ENCODE results near the gene CCR4.
A peak's percentile ranks its signal among the peaks of the same experiment; 100 is the strongest.
"Not testable (repeated sequence)": the region's sequence is repeated elsewhere in the genome, so short reads cannot be mapped to it uniquely, and the experiment has no call there.

Gene CCR4

DNA sequence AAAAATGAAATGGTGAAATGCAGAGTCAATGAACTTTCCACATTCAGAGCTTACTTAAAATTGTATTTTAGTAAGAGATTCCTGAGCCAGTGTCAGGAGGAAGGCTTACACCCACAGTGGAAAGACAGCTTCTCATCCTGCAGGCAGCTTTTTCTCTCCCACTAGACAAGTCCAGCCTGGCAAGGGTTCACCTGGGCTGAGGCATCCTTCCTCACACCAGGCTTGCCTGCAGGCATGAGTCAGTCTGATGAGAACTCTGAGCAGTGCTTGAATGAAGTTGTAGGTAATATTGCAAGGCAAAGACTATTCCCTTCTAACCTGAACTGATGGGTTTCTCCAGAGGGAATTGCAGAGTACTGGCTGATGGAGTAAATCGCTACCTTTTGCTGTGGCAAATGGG, 3.1 kb downstream of the CCR4 start:
- DNase-seq = no peak

DNA sequence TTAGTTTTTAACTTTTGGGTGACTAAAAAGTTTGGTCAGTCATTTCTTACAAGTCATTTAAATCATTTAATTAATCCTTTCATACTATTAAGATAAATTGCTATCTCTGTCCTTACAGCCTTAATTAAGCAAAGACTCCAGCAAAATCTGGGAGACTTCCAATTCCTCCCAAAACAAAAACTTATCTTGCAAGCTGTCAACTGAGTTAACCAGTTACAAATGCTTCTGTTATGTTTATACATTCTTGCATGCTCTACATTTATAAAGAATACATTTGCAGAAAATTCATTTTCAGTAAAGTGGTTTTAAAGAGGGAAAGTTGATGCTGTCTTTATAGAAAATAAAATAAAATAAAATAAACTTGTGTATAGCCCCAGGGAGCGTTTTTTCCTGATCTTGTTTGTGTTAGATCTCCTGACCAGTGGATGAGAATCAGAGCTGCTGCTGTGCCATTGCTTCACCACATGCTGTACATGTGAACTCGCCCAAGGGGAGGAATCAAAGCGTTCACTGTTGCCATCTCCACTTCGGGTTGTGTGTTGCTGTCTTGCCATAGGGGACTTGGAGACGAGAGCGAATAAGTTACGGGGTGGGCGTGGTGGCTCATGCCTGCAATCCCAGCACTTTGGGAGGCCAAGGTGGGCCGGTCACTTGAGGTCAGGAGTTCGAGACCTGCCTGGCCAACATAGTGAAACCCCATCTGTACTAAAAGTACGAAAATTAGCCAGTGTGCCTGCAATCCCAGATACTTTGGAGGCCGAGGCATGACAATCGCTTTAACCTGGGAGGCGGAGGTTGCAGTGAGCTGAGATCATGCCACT, 5.5 kb downstream of the CCR4 start:
- DNase-seq = no peak

DNA sequence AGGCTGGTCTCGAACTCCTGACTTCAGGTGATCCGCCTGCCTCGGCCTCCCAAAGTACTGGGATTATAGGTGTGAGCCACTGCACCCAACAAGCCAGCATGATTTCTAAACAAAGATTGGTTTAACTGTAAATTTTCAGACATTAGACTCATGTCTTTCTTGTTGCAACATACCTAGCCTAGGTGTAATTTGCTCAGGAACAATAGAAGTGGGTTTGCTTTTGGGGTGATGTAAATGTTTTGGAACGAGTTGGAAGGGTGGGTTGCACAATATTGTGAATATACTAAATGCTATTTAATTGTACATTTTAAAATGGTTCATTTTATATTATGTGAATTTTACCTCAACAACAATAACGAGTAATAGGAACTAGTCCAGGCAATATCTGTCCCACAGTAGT, 7.1 kb downstream of the CCR4 start:
- no peak for DNase-seq

DNA sequence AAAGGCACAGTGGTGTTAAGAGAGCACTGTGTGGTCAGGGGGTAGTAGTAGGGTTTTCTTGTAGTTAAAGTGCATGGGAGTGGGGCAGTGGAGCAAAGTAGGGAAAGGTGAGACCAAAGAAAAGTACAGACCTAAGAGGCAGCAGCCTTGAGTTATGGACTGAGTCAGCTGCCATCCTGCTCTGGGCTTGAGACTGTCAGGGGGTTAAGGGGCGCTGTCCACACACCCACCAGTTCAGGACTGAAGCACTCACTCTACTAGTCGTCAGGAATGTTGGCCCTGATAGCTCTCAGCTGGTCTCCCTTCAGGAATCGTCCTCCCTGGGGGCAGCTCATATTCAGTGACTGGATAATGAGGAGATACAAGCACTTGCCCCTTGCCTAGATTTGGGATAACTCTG, 7.9 kb downstream of the CCR4 start:
- no peak for DNase-seq

DNA sequence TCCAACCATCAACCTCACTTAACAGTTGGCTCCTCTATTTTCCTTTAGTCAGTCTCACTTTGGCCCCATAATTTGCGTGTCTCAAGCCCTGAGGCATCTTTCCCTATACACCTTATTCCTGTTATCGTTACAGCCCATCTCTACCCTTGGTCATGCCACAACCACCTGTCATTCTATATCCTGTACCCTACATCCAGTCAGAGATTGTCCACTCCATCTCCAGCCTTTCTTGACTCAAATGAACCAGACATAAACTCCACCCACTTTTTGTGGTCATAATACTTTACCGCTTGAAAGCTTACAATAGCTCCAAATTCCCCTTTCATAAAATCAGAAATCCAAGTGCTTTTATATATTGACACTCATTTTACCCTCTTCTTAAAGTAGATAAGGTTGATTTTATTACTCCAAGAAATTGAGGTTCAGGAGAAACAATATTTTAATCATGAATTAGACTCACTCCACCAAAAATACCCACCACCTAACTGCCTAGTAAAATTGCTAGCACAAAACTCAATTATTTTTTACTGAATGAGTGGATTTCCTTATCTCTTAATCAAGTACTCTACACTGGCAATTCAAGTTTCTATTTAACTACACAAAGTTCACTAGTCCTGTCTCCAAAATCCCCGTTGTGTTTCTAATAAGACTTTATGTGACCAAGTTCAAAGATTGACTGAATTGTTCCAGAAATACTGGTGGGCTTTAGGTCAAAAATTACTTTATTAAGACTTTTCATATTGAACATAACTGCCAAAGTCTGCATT, 9.1 kb downstream of the CCR4 start:
- peak in 1 of 2 donors; percentile 45 for DNase-seq

DNA sequence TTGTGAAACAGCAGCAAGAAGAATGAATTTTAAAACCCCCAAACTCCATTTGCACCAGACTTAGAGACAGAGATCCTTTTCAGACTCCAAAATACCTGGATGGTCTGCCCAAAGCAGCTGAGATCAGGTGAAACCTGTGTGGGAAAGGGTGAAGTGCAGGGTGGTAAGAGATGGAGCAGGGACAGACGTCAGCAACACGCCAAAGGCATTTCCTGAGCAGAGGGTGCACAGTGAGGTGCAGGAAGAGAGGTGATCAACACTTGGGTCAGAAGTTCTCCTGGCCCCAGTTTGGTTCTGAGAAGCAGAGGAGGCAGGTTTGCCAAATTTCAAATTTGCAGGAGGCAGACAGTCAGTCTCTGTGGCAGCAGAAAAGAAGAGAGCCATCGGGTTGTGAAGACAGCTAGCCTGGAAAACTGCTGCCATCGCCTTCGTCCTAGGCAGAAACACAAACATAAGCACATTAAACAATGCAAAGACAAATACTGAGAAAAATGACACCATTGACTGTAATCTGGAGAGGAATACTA, 9.8 kb downstream of the CCR4 start:
- peak; percentile 35 to 45 for DNase-seq

DNA sequence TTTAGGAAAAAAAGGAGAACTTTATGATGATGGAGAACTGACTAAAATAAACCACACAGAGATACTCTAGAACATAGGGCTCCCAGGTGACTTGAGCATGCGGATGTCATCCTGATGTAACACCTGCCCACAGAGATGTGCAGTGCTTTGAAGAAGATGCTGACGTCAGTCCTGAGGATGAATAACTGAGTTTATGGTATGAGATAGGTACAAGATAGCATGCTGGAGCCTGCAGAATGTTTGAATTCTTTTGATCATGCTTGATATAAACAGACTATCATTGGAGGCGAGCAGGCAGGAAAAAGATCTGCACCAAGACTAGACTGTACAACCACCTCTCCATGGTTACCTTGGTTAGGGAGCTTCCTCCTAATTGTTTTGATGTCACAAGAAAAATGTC, 12.4 kb downstream of the CCR4 start:
- DNase-seq = peak; percentile 46 to 56

DNA sequence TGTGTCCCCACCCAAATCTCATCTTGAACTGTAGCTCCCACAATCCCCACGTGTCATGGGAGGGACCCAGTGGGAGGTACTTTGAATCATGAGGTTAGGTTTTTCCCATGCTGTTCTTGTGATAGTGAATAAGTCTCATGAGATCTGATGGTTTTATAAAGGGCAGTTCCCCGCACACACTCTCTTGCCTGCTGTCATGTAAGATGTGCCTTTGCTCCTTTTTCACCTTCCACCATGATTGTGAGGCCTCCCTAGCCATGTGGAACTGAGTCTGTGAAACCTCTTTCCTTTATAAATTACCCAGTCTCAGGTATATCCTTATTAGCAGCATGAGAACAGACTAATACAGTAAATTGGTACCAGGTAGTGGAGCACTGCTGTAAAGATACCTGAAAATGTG, 13.3 kb downstream of the CCR4 start:
- not testable (repeated sequence) for DNase-seq

DNA sequence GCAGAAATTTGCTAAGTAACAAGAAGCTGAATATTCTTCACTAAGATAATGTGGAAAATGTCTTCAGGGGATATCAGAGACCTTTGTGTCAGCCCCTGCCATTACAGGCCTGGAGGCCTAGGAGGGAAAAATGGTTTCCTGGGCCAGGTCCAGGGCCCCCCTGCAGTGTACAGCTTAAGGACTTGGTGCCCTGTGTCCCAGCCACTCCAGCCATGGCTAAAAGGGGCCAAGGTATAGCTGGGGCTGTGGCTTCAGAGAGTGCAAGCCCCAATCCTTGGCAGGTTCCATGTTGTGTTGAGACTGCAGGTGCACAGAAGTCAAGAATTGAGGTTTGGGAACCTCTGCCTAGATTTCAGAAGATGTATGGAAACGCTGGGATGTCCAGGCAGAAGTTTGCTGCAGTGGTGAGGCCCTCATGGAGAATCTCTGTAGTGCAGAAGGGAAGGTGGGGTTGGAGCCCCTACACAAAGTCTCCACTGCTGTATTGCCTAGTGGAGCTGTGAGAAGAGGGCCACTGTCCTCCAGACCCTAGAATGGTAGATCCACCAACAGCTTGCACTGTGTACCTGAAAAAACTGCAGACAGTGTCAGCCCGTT, 14.3 kb downstream of the CCR4 start:
- not testable (repeated sequence) for DNase-seq

DNA sequence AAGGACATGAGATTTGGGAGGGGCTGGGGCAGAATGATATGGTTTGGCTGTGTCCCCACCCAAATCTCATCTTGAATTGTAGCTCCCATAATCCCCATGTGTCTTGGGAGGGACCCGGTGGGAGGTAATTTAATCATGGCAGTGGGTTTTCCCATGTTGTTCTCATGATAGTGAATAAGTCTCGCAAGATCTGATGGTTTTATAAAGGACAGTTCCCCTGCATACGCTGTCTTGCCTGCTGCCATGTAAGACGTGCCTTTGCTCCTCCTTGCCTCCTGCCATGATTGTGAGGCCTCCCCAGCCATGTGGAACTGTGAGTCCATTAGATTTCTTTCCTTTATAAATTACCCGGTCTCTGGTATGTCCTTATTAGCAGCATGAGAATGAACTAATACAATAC, 15.2 kb downstream of the CCR4 start:
- DNase-seq = not testable (repeated sequence)

DNA sequence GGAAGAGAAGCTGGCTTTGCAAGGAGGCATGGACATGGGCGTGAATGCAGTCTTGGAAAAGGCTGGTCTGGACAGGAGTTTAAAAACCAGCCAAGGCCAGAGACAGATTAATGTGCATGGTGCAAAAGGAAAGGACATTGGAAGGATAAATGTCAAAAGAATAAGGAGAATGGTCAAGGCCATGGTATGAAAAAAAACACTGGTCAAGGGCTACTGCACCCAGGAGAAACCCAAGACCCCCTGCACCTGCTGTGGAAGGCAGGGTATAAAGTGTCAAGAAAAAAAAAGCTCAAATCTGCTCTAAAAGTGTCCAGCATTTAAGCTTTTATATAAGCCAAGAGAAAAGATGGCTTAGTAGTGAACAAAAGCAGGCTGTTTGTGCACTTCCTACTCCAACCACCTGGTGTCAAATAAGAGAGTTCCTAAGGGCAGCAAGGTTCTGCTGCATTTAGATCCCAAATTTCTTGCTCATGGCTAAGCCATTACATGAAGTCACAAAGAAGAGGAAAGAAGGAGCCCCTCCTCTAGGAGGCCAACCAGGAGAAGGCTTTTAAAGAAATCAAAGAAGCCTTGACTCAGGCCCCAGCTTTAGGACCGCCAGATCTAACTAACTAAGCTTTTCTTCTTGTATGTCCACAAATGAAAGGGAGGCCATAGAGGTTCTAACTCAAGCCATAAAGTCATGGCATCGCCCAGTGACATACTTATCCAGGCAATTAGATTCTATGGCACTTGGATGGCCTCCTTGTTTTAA, 16.9 kb downstream of the CCR4 start:
- DNase-seq = no peak

DNA sequence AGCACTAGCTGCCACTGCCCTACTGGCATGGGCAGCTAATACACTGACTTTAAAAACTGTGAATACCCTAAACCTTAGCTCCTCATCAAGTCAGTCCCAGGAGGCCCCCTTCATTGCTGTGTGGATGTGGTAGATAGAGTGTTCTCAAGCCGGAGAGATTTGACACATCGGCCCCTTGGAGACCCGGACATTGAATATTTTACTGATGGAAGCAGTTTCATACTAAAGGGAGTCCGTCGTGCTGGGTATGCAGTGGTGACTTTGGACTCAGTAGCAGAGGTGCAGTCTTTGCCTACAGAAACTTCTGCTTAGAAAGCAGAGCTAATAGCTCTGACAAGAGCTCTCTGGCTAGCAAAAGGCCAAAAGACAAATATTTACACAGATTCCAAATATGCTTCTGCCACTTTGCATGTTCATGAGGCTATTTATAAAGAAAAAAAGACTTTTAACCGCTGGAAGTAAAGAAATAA, 17.5 kb downstream of the CCR4 start:
- no peak for DNase-seq

DNA sequence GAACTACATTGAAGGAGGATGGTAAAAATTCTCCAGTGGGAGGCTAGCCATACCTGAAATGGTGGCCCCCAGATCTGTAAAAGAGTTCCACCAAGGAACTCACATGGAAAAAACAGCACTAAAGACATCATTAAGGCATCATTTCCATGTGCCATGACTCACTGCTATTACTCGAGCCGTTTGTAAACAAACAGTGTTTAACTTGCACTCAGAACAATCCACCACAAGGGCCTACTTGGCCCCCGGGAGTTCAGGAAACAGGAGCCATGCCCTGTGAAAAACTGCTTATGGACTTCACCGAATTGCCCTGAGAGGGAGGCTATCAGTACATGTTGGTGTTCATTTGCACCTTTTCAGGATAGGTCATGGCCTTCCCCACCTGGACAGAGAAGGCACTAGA, 18.2 kb downstream of the CCR4 start:
- DNase-seq = no peak

DNA sequence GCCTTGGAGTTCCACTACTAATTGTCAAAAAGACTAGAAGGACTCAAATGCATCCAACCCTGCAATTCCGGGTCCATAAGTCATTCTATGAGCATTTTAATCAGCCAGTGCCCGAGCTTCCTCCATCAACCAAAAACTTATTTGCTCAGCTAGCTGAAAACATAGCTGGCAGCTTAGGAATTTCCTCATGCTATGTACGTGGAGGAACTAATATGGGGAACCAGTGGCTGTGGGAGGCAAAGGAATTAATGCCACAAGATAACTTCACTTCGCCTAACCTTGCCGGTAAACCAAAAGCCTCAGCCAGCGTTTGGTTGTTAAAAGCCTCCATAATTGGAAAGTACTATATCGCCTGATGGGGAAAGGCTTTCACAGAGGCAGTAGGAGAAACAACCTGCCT, 19.8 kb downstream of the CCR4 start:
- DNase-seq = not testable (repeated sequence)

DNA sequence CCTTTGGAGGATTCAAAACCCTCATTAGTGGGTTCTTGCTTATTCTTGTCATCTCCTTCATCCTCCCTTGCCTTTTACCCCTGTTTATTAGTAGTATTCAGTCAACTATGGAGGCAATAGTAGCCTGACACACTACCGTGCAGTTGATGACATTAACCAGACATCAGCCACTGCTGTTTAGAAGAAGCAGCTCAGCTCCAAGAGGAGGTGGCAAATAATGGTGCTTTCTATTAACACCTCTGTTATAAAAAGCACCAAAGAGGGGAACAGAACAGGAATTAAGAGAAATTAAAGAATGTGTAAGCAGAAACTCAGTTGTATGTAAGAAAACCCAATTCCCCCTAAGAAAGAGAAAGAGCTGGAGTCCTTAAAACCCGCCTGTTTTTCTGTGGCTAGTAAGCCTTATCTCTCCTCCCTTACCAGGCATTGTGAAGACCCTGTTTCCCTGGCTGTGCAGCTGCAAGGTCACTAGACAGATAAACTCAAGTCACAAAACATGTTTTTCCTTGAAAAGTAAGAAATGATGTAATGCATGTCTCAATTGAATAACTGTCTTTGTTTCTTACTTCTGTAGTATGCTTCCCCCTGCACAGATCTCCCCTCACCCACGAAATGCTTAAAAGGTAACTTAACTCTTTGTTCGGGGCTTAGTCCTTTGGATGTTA, 21.2 kb downstream of the CCR4 start:
- DNase-seq = no peak

DNA sequence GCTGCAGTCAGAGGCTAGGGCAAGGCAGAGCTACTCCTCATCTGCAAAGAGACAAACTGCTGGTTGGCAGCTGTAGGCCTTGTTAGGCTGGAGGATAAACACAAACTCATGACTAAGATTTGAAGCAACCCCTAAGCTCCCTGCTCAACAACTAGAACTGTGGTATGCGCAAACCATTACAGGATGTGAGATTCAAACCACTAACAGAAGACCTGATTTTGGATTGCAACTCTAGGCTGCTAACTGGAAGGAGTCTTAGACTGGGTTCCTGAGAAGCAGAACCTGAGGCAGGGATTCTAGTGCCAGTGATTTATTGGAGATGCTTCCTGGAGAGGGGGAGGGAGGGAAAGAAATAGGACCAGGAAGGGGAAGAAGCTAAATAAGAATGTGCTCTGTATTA, 22.5 kb downstream of the CCR4 start:
- DNase-seq = peak in 1 of 2 donors; percentile 46

DNA sequence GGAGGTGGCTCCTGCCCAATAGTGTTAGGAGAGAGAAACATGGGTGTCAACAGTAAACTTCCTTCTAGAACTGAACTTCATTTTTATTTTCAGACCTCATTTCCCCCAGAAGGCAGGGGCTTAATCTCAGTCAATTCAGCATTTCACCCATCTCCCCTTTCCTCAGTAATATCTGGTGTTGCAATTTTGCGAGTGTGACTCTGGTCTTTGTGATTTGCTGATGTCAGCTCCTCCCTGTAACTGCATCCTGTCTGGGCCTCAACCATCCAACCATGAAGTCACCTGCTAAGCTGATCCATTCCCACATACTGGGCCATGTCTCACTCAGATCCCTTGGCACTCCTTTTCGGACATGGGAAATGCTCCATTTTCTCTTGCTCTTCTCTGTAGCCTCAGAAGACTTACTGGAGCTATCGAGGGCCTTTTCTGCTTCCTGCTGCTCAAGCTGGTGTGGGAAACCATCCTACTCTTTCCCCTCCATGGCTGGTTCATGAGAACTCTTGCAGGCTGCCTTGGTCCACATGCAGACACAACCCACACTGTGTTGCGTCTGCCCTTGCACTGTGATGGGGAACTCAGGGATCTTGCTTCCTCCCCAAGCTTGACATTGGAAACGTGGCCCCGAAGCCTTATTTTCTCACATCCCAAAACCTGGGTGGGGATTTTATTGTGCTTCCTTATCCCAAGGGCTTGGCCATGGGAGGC, 24.6 kb downstream of the CCR4 start:
- no peak for DNase-seq

DNA sequence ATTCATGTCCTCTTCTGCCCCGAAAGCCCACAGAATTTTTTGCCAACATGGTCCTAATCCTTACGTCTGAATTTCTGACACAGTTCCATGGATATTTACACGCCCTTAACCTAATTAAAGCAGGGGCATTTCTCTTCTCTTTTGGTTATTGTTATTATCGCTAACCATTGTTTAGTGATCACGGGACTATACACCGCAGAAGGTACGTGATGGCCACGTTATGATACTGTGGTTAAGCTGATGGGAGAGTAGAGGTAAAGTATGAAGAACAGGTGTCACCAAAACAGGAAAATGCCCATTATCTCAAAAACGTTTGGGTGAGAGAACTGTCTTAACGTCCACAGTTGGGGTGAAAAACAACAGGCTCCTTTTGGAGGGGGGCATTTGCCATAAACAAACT, 26.4 kb downstream of the CCR4 start:
- DNase-seq = no peak

DNA sequence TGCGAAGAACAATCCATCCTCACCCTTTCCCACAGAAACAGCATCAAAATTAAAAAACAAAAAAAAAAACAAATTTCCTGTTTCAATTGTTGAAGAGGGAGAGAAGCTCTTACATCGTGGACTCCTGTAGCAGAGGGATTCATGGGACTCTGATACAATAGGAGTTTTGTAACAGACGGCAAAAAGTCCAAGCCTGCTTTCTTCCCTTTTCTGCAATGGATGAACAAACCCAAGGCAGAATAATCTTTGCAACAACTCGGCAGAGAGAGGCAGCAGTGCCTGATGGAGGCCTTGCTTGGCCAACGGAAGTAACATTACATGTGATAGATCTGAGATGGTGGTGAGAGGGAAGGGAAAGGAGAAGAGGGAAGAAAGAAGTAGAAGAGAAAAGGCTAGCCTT, 26.9 kb downstream of the CCR4 start:
- DNase-seq = no peak

DNA sequence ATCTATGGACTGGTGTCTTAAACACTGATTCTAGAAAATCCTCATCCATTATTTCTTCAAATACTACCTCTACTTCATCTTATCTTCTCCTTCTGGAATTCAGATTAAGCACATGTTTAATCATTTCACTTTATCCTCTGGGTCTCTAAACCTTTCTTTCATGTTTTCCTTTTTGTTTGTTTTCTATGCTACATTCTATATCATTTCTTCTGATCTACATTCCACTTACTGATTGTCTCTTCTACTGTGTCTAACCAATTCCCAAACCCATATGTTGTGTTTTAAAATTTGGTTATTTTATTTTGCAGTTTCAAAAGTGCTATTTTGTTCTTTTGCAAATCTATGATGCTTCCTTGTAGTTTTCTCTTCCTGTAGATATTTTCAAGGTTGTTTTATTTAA, 31.7 kb downstream of the CCR4 start:
- no peak for DNase-seq

DNA sequence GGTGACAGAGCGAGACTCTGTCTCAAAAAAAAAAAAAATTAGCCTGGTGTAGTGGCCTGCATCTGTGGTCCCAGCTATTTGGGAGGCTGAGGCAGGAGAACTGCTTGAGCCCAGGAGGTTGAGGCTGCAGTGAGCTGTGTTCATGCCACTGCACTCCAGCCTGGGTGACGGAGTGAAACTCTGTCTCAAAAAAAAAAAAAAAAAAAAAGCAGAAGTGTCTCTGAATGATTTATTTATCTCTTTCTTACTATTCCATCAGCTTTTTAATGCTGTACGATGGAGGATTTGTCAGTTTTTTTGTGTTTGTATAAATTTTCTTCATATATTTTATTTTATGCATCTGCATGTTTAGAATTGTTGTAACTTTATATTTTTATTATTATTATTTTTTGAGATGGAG, 33.5 kb downstream of the CCR4 start:
- not testable (repeated sequence) for DNase-seq

DNA sequence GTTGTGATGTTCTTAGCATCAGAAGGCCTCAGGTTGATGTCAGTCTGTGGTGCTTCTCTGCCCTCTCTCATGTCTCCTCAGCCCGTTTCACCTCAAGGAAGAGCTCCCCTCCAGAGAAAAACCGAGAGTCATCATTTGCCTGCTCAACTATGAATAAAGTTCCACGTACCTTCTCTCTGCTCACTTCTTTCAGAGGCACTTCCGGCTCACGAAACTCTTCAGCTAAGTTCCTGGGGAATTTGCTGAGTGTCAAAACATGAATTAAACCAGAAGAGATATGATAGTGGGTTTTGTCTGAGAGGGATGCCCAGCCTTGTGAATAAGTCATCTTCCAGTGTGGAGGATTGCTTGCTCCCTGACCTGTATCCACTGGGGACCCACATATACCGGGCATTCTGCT, 37.7 kb downstream of the CCR4 start:
- no peak for DNase-seq

Data from CD4-positive, alpha-beta T cell treated with Interleukin-1 beta for 1 hour (primary cell).